Fibroblast of upper back skin (primary cell): ENCODE data around the gene SIGLEC1.

ENCODE experiments used
- DNase-seq: peaks from one replicate; pipeline ENCODE4 v3.0.0-alpha.2; 2013

The SIGLEC1 gene

GRCh38 chr20:3678198-3678597 lies 34.2 kb downstream of the SIGLEC1 start:
- no peak for DNase-seq

GRCh38 chr20:3677733-3678132 lies 34.7 kb downstream of the SIGLEC1 start:
- peak; percentile 80 for DNase-seq

GRCh38 chr20:3674995-3675900 lies 37.2 kb downstream of the SIGLEC1 start:
- DNase-seq: no peak

- no peak for DNase-seq
Observed at GRCh38 chr20:3674447-3674846, 38.0 kb downstream of the SIGLEC1 start.

- DNase-seq: no peak
Observed at GRCh38 chr20:3673221-3674070, 39.0 kb downstream of the SIGLEC1 start.

GRCh38 chr20:3672547-3673171 lies 39.7 kb downstream of the SIGLEC1 start:
- DNase-seq: no peak

- no peak for DNase-seq
Observed at GRCh38 chr20:3671986-3672546, 40.3 kb downstream of the SIGLEC1 start.

- DNase-seq: no peak
Observed at GRCh38 chr20:3670945-3671344, 41.5 kb downstream of the SIGLEC1 start.

- DNase-seq: peak; percentile 18
Observed at GRCh38 chr20:3670511-3670910, 41.9 kb downstream of the SIGLEC1 start.

- no peak for DNase-seq
Observed at GRCh38 chr20:3669710-3670367, 42.6 kb downstream of the SIGLEC1 start.

GRCh38 chr20:3667434-3668037 lies 44.9 kb downstream of the SIGLEC1 start:
- DNase-seq: no peak

- DNase-seq: no peak
Observed at GRCh38 chr20:3663858-3664257, 48.5 kb downstream of the SIGLEC1 start.

- DNase-seq: no peak
Observed at GRCh38 chr20:3663031-3663701, 49.2 kb downstream of the SIGLEC1 start, which contains the start of gene GFRA4. TSS of gene GFRA4 (minus strand) at chr20:3663399. CDS start at chr20:3663399, 0 bp downstream.
